H1 (cell line): ENCODE measurements around the gene ADAM12. TPM values are rescaled to one million over a fixed set of nuclear protein-coding genes. Genes with fewer than 3 reads are reported as not detected.

ENCODE experiments used
- CTCF ChIA-PET: fragments of 300-600 bp; sonication (Branson Sonifier 250); formaldehyde crosslinking; loops from one replicate; lab custom pipeline; 2021; ENCODE audit not compliant: partially characterized antibody; lab: Charles Lee
- POLR2A ChIA-PET: fragments of 300-600 bp; sonication (Branson Sonifier 250); formaldehyde crosslinking; loops from one replicate; lab custom pipeline; 2021; ENCODE audit warnings: inconsistent platforms; ENCODE audit not compliant: partially characterized antibody; lab: Charles Lee
- DNase-seq, 2 experiments: peaks; one replicate each; pipeline versions ENCODE4 v3.0.0 to v3.0.0-alpha.2; 2010 to 2022; ENCODE audit warnings: low spot score in 2 of 2, low read depth in 1 of 2, mixed read lengths in 1 of 2
- FAIRE-seq: peaks from 2 replicates; lab custom pipeline; 2011; peaks lifted over from hg19 to GRCh38; lab: Jason Lieb, UNC
- H2AFZ ChIP-seq: 2 replicates; pipeline ENCODE4 v1.8.1; 2012; ENCODE audit warnings: low read length, inconsistent platforms
- H2AK5ac ChIP-seq: 2 replicates; pipeline ENCODE4 v1.6.1; 2013; ENCODE audit warnings: low read depth, low read length
- H2BK120ac ChIP-seq: replicated peaks from 2 replicates; pipeline ENCODE3; 2013; ENCODE audit warnings: low read depth, low read length, inconsistent platforms
- H2BK12ac ChIP-seq: 2 replicates; pipeline ENCODE4 v1.6.1; 2013; ENCODE audit warnings: low read depth, low read length
- H2BK15ac ChIP-seq: 2 replicates; pipeline ENCODE4 v1.6.1; 2013; ENCODE audit warnings: low read length
- H2BK20ac ChIP-seq: 2 replicates; pipeline ENCODE4 v1.6.1; 2013; ENCODE audit warnings: low read length
- H2BK5ac ChIP-seq: 2 replicates; pipeline ENCODE4 v1.6.1; 2013; ENCODE audit warnings: low read depth, low read length
- H3K14ac ChIP-seq: 2 replicates; pipeline ENCODE4 v1.6.1; 2013; ENCODE audit warnings: inconsistent platforms; ENCODE audit not compliant: insufficient read length
- H3K18ac ChIP-seq: 2 replicates; pipeline ENCODE4 v1.6.1; 2013; ENCODE audit warnings: low read length; ENCODE audit errors: extremely low read depth
- H3K23ac ChIP-seq: 2 replicates; pipeline ENCODE4 v1.6.1; 2013; ENCODE audit warnings: inconsistent platforms; ENCODE audit not compliant: insufficient read length
- H3K23me2 ChIP-seq: 2 replicates; pipeline ENCODE4 v1.6.1; 2013; ENCODE audit warnings: low read depth, low read length
- H3K27ac ChIP-seq: 2 replicates; pipeline ENCODE4 v1.6.1; 2011; ENCODE audit warnings: low read depth, low read length, inconsistent platforms
- H3K27me3 ChIP-seq, 4 experiments: replicated peaks in 1 of 4; 1 replicate in 1 of 4; 2 replicates in 3 of 4; pipeline versions ENCODE4 v1.6.1 to v1.8.1; 2011 to 2013; ENCODE audit warnings: low read length in 3 of 4, mild to moderate bottlenecking in 3 of 4, inconsistent platforms in 2 of 4, mixed read lengths in 2 of 4, moderate library complexity in 1 of 4; ENCODE audit not compliant: control insufficient read depth in 3 of 4, insufficient read depth in 3 of 4; ENCODE audit errors: extremely low read depth in 1 of 4
- H3K36me3 ChIP-seq, 4 experiments: 2 replicates each; pipeline versions ENCODE4 v1.6.1 to v1.8.1; 2011 to 2013; ENCODE audit warnings: mild to moderate bottlenecking in 4 of 4, low read length in 3 of 4, moderate library complexity in 2 of 4, control low read depth in 1 of 4, inconsistent platforms in 1 of 4; ENCODE audit not compliant: insufficient read depth in 4 of 4, control insufficient read depth in 2 of 4
- H3K4ac ChIP-seq: replicated peaks from 2 replicates; pipeline ENCODE3; 2013; ENCODE audit warnings: low read length, low read depth, mixed read lengths, inconsistent platforms; ENCODE audit not compliant: insufficient read length
- H3K4me1 ChIP-seq, 4 experiments: replicated peaks in 1 of 4; 1 replicate in 1 of 4; 2 replicates in 3 of 4; pipeline versions ENCODE4 v1.6.1 to v1.8.1; 2011 to 2013; ENCODE audit warnings: low read length in 3 of 4, inconsistent platforms in 2 of 4, mixed read lengths in 1 of 4; ENCODE audit not compliant: insufficient read depth in 4 of 4, control insufficient read depth in 3 of 4
- H3K4me2 ChIP-seq, 2 experiments: 2 replicates each; pipeline versions ENCODE4 v1.6.1 to v1.8.1; 2011 to 2013; ENCODE audit warnings: low read depth in 2 of 2, low read length in 2 of 2, control low read depth in 1 of 2, inconsistent platforms in 1 of 2, mild to moderate bottlenecking in 1 of 2; ENCODE audit not compliant: insufficient read depth in 1 of 2
- H3K4me3 ChIP-seq, 4 experiments: fragments of 200-600, 300-600 bp in 1 of 4; sonication (generic), shearing (Covaris generic), sonication (Bioruptor Twin) in 1 of 4; 2 replicates each; pipeline versions ENCODE4 v1.5.1 to v1.8.1; 2011 to 2016; ENCODE audit warnings: low read length in 4 of 4, low read depth in 3 of 4, control low read depth in 2 of 4, inconsistent platforms in 2 of 4, mild to moderate bottlenecking in 2 of 4, mixed read lengths in 1 of 4, moderate library complexity in 1 of 4; ENCODE audit not compliant: insufficient read depth in 2 of 4; ENCODE audit errors: extremely low read depth in 1 of 4
- H3K56ac ChIP-seq: replicated peaks from 2 replicates; pipeline ENCODE3; 2013; ENCODE audit warnings: low read depth, mild to moderate bottlenecking, mixed read lengths, low read length, inconsistent platforms; ENCODE audit not compliant: insufficient read length
- H3K79me1 ChIP-seq: 2 replicates; pipeline ENCODE4 v1.6.1; 2013; ENCODE audit warnings: low read depth, low read length, control low read depth
- H3K79me2 ChIP-seq, 2 experiments: 2 replicates each; pipeline versions ENCODE4 v1.6.1 to v1.8.1; 2012 to 2013; ENCODE audit warnings: low read length in 2 of 2, mild to moderate bottlenecking in 2 of 2, inconsistent platforms in 1 of 2; ENCODE audit not compliant: insufficient read depth in 2 of 2, control insufficient read depth in 1 of 2
- H3K9ac ChIP-seq, 4 experiments: replicated peaks in 1 of 4; 1 replicate in 1 of 4; 2 replicates in 3 of 4; pipeline versions ENCODE4 v1.6.1 to v1.8.1; 2011 to 2013; ENCODE audit warnings: low read depth in 3 of 4, low read length in 3 of 4, control low read depth in 2 of 4, mild to moderate bottlenecking in 2 of 4, moderate library complexity in 2 of 4, inconsistent platforms in 1 of 4; ENCODE audit errors: extremely low read depth in 1 of 4
- H3K9me3 ChIP-seq, 2 experiments: 2 replicates each; pipeline versions ENCODE4 v1.6.1 to v1.8.1; 2012 to 2013; ENCODE audit warnings: mild to moderate bottlenecking in 2 of 2, moderate library complexity in 2 of 2, control low read depth in 1 of 2, inconsistent platforms in 1 of 2, low read depth in 1 of 2, low read length in 1 of 2, mixed read lengths in 1 of 2; ENCODE audit not compliant: insufficient read depth in 2 of 2
- H4K20me1 ChIP-seq, 2 experiments: replicated peaks in 1 of 2; 2 replicates each; pipeline versions ENCODE3 to v1.8.1; 2011 to 2013; ENCODE audit warnings: inconsistent platforms in 2 of 2, low read length in 2 of 2, mild to moderate bottlenecking in 1 of 2; ENCODE audit not compliant: insufficient read depth in 2 of 2, control insufficient read depth in 1 of 2
- H4K5ac ChIP-seq: 2 replicates; pipeline ENCODE4 v1.6.1; 2013; ENCODE audit warnings: low read length, low read depth, mixed read lengths, inconsistent platforms; ENCODE audit not compliant: insufficient read length
- H4K8ac ChIP-seq: 2 replicates; pipeline ENCODE4 v1.8.0; 2013; ENCODE audit warnings: mild to moderate bottlenecking, moderate library complexity, low read length, inconsistent platforms; ENCODE audit not compliant: insufficient read depth; ENCODE audit errors: extremely low read depth
- H4K91ac ChIP-seq: replicated peaks from 2 replicates; pipeline ENCODE3; 2013; ENCODE audit warnings: low read length, mixed read lengths, inconsistent platforms; ENCODE audit not compliant: insufficient read length
- CBX8 ChIP-seq: fragments of 300-800, 300-1000 bp; sonication (generic); IDR thresholded peaks from 2 replicates; pipeline ENCODE4 v1.7.1; 2016; ENCODE audit warnings: low read depth, low read length, borderline replicate concordance
- EZH2 ChIP-seq: fragments of 200-600 bp; sonication (generic); IDR thresholded peaks from 2 replicates; pipeline ENCODE4 v1.7.1; 2012; ENCODE audit warnings: low read depth, mild to moderate bottlenecking, moderate library complexity, low read length, inconsistent platforms; ENCODE audit not compliant: severe bottlenecking
- GTF2F1 ChIP-seq: IDR thresholded peaks from 2 replicates; pipeline ENCODE4 v1.6.1; 2012; ENCODE audit warnings: low read depth, low read length, improper control_type of control experiment, borderline replicate concordance
- NANOG ChIP-seq: IDR thresholded peaks from 2 replicates; pipeline ENCODE4 v1.6.1; 2011; ENCODE audit warnings: low read length, low read depth, mild to moderate bottlenecking, inconsistent platforms; ENCODE audit not compliant: insufficient read depth, poor library complexity, severe bottlenecking
- RFX5 ChIP-seq: IDR thresholded peaks from 2 replicates; pipeline ENCODE4 v1.6.1; 2011; ENCODE audit warnings: low read depth, low read length, improper control_type of control experiment, borderline replicate concordance
- WGBS, 2 experiments: shearing (Covaris generic) in 1 of 2; methylation state at CpG; one replicate each; pipeline versions ENCODE4 v1.1.6 to v1.1.7; 2013 to 2015; ENCODE audit warnings: low lambda C conversion rate in 2 of 2, mixed read lengths in 2 of 2, inconsistent platforms in 1 of 2, low coverage in 1 of 2, missing lambda C conversion rate in 1 of 2; ENCODE audit not compliant: insufficient replicate concordance in 2 of 2, insufficient coverage in 1 of 2, insufficient read length in 1 of 2; ENCODE audit errors: extremely low coverage in 1 of 2, missing lambda C conversion rate in 1 of 2; 5-methylcytosine and 5-hydroxymethylcytosine counted together
- polyA plus RNA-seq, 7 experiments: library from polyadenylated mRNA; depleted of rRNA in 3 of 7; stranded (reverse) in 5 of 7; unstranded in 2 of 7; fragments of >200 nt in 5 of 7; fragments of 200-250 nt in 2 of 7; gene quantifications; 1 replicate in 5 of 7; 2 replicates in 1 of 7; 4 replicates in 1 of 7; pipeline versions ENCODE4 v1.2.1 to v1.2.3, GENCODE V29; 2011 to 2013; ENCODE audit warnings: missing spikeins in 2 of 7, mixed read lengths in 2 of 7
- total RNA-seq: library from RNA; stranded (reverse); fragmentation: NEBNext Ultra II Directional; extraction: Animal tissue kit (Norgen Biotek cat#: 25700); gene quantifications from 2 replicates; pipeline ENCODE4 v1.2.1, GENCODE V29; 2021

ADAM12 gene
- total and polyA plus RNA-seq, 2 of the 8 experiments (the other 6 are each of a cell fraction or from before 2014, with no cell fraction given) = 0.07 to 0.17 TPM

DNA sequence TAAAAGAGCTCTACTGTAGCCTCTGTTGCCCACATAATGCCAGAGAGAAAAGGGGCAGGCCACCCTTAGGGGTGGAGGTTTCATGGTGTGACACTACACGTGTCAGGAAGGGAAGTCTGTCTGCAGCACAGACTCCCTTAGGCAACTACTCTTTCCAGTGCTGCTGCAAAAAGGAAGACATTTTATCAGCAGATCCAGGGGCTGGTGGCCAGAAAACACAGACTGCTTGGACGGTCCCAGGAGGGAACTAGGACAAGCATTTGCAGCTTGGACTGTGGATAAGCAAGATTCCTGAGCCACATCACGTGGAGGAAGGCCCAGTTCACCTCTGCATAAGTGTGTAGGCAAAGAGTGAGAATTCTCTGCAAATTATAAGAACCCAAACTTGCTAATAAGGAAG lies 271.1 kb downstream of the ADAM12 start:
- Histone ChIP-seq H3K9ac (no peak overlapping the region), H3K56ac (no peak overlapping the region), H3K9me3 (no peaks in the 10 kb centered on the region; a peak in 1 of 4 replicates), H4K20me1 (no peaks in the 10 kb centered on the region), H3K27me3 (no peaks in the 10 kb centered on the region; a peak in 1 of 7 replicates), H2BK12ac (no peak overlapping the region), H3K4me1 (peaks cover 0 to 13% (median 9%) of the 10 kb centered on the region in 4 experiments; a peak in 3 of 7 replicates), H2BK120ac (no peak overlapping the region), H3K79me1 (no peaks in the 10 kb centered on the region), H3K27ac (no peak overlapping the region), H3K36me3 (no peaks in the 10 kb centered on the region; a peak in 1 of 8 replicates), H3K4ac (no peak overlapping the region), H2BK5ac (no peak overlapping the region), H4K91ac (no peak overlapping the region), H4K8ac (no peak overlapping the region), H4K5ac (no peak overlapping the region), H3K23me2 (no peaks in the 10 kb centered on the region), H3K23ac (no peak overlapping the region), H3K14ac (no peak overlapping the region), H2AK5ac (no peak overlapping the region), H2AFZ (no peak overlapping the region), H2BK15ac (peak overlapping the region; percentile 36; the same call in 1 of the 2 replicates), H3K79me2 (no peaks in the 10 kb centered on the region), H3K4me2 (no peak overlapping the region), H3K18ac (no peak overlapping the region), H3K4me3 (no peak overlapping the region), H2BK20ac (peak overlapping the region; percentile 96)
- FAIRE-seq (no peak), DNase-seq (no peak)
- TF ChIP-seq RFX5 (no peak), CBX8 (no peak), EZH2 (no peak), GTF2F1 (no peak), NANOG (no peak)
- ChIA-PET POLR2A (no interaction called here), CTCF (interaction anchor here (0.6 to 1.6 kb wide), 2 partner anchors 137 to 183 kb away, joined by 3 to 5 read pairs; no protein-coding TSS in a partner anchor)
- WGBS, 2 experiments = 75% methylated on average over 3 of the region's 3 CpGs; no CpG with 5 or more reads in 1 of the 2 experiments
